Activated naive CD4-positive, alpha-beta T cell treated with anti-CD3 and anti-CD28 coated beads for 36 hours (primary cell): Measurements from ENCODE around the gene TMED10. TPM values are rescaled to one million over a fixed set of nuclear protein-coding genes. Genes with fewer than 3 reads are reported as not detected.
A peak's percentile ranks its signal among the peaks of the same experiment; 100 is the strongest.
"Not testable (repeated sequence)": the region's sequence is repeated elsewhere in the genome, so short reads cannot be mapped to it uniquely, and the experiment has no call there.

Experiments used
- CTCF ChIA-PET: fragments of 350-600 bp; sonication (Branson Sonifier 250); formaldehyde crosslinking; loops from one replicate; lab custom pipeline; 2021; ENCODE audit warnings: antibody characterized with exemption; lab: Charles Lee
- DNase-seq: peaks from one replicate; pipeline ENCODE4 v3.0.0-alpha.2; 2020
- H3K27ac Mint-ChIP-seq: one replicate; pipeline ENCODE4 v1.8.0; 2021; ENCODE audit warnings: mild to moderate bottlenecking, mixed read lengths
- H3K27me3 Mint-ChIP-seq: one replicate; pipeline ENCODE4 v1.8.0; 2021; ENCODE audit warnings: low read depth, mixed read lengths
- H3K36me3 Mint-ChIP-seq: one replicate; pipeline ENCODE4 v1.8.0; 2021; ENCODE audit warnings: low read depth, mixed read lengths
- H3K4me1 Mint-ChIP-seq: one replicate; pipeline ENCODE4 v1.8.0; 2021; ENCODE audit warnings: low read depth, mixed read lengths
- H3K4me3 Mint-ChIP-seq: one replicate; pipeline ENCODE4 v1.8.0; 2021; ENCODE audit warnings: mild to moderate bottlenecking, moderate library complexity, mixed read lengths
- H3K9me3 Mint-ChIP-seq: one replicate; pipeline ENCODE4 v1.8.0; 2021; ENCODE audit warnings: mixed read lengths
- intact Hi-C: fragments of 100-400 bp; cut with micrococcal nuclease; formaldehyde crosslinking; loops from one replicate; pipeline ENCODE4 v1.15.1; 2023
- total RNA-seq, 2 experiments: library from RNA; stranded (reverse); gene quantifications; one replicate each; pipeline ENCODE4 v1.2.3, GENCODE V29; 2021

TMED10 gene
- total RNA-seq, 2 experiments from 2014 or later, result 151 to 156 TPM

DNA sequence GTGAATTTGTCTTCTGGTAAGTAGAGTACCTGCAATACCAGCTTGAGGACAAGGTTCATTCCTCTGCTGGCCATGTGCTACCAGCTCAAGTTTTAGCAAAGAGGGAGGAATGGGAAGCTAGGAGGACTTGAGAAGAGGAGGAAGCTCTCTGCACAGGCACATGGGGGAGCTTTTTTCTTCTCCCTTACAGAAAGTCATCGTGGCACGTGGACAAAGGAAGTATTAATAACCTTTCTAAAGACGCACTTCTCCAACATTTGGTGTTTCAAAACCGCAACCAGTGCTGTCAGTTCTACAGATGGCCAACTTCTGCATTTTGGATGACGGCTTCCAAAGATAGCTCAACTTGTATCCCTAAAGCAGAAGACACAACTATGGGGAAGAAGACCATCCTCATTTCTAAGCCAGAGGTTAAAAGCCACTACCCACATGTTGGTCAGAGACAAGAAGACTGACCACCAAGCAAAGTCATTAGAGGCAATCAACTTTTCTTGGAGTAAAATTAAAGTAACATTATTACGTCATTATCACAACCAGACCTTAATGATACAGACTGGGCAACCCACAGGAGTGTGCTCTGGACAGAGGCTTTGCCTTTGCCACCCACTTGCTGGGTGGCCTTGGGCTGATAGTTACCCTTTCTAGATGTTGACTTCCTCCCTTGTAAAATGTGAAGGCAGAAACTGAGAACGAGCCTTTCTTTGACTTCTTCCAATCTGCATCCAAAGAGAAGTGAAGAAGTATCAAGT, 12.3 kb upstream of the TMED10 start:
- Mint-ChIP-seq H3K27me3 (no peaks in the 10 kb centered on the region), H3K4me3 (no peak overlapping the region), H3K4me1 (peaks cover 3% of the 10 kb centered on the region), H3K9me3 (no peaks in the 10 kb centered on the region), H3K27ac (no peak overlapping the region), H3K36me3 (no peaks in the 10 kb centered on the region)
- no peak for DNase-seq
- CTCF ChIA-PET, result interaction anchor here (0.6 kb wide), 1 partner anchor 34 kb away, joined by 4 read pairs; no protein-coding TSS in a partner anchor
- intact Hi-C loops, result no loop called here

DNA sequence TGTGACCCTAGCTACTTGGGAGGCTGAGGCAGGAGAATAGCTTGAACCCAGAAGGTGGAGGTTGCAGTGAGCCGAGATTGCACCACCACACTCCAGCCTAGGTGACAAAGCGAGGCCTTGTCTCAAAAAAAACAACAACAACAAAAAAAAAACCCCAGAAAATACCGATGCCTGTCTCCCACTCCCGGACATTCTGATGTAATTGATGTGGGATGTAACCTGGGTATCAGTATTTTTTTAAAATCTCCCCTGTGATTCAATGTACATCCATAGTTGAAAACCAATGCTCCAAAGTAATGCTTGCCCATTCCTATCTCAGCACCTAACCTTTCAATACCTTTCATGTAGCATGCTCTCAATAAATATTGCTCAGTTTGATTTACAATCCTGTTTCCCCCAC, 11.7 kb upstream of the TMED10 start:
- no peaks in the 10 kb centered on the region for H3K27me3 Mint-ChIP-seq
- DNase-seq, result no peak
- H3K4me1 Mint-ChIP-seq, result peaks cover 3% of the 10 kb centered on the region
- no peak overlapping the region for H3K4me3 Mint-ChIP-seq
- no peak overlapping the region for H3K27ac Mint-ChIP-seq
- intact Hi-C loops, result no loop called here
- CTCF ChIA-PET, result no interaction called here
- H3K36me3 Mint-ChIP-seq, result no peaks in the 10 kb centered on the region
- no peaks in the 10 kb centered on the region for H3K9me3 Mint-ChIP-seq

DNA sequence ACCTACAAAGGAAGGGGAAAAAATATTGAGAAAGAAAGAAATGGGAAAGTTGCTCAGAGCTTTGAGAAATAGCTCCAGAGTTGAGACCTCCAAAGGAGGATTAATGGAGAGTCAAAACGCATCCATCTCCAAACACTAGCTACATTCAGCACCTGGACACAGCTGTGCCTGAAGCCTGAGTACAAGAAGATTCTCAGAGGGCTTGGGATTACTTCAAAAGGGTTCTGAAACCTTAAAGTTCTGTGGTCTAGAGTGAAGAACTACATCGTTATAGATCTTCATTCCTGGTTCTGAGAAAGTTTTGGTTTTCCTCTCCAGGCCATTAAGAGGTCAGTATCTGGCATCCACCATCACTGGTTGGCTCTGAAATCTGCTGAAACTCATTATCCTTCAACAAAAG, 10.5 kb upstream of the TMED10 start:
- intact Hi-C loops, result no loop called here
- Mint-ChIP-seq H3K36me3 (no peaks in the 10 kb centered on the region), H3K4me3 (no peak overlapping the region), H3K4me1 (peaks cover 3% of the 10 kb centered on the region), H3K27me3 (no peaks in the 10 kb centered on the region), H3K9me3 (no peaks in the 10 kb centered on the region), H3K27ac (no peak overlapping the region)
- CTCF ChIA-PET, result no interaction called here
- DNase-seq, result no peak

DNA sequence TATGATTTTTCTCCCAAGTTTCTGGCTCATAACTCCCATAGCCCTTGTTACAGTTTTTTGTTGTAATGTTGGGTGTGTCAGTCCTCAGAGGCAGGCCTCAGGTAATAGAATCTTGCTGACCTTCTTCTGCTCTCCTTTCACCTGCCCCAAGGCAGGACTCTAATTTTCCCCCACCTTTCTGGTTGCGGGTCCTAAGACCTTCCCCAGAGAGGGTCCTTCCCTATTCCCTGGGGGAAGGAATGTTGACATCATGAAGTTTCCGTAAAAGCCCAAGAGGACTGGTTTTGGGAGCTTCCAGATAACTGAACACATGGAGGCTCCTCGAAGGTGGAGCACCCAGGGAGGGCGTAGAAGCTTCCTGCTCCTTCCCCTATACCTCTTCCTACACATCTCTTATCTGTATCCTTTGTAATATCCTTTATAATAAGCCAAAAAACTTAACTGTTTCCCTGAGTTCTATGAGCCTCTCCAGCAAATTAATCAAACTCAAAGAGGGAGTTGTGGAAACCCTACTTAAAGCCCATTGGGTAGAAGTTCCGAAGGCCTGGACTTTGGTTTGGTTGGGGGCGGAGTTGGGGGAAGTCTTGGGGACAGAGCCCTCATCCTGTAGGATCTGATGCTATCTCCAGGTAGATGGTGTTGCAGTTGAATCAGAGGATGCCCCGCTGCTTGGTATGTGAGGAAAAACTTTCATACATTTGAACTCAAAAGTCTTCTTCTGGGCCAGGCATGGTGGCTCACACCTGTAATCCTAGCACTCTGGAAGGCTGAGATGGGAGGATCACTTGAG, 9.0 kb upstream of the TMED10 start:
- no peaks in the 10 kb centered on the region for H3K36me3 Mint-ChIP-seq
- DNase-seq, result no peak
- H3K4me1 Mint-ChIP-seq, result peaks cover 3% of the 10 kb centered on the region
- intact Hi-C loops, result no loop called here
- no peak overlapping the region for H3K4me3 Mint-ChIP-seq
- CTCF ChIA-PET, result no interaction called here
- H3K27ac Mint-ChIP-seq, result no peak overlapping the region
- H3K9me3 Mint-ChIP-seq, result no peaks in the 10 kb centered on the region
- no peaks in the 10 kb centered on the region for H3K27me3 Mint-ChIP-seq

DNA sequence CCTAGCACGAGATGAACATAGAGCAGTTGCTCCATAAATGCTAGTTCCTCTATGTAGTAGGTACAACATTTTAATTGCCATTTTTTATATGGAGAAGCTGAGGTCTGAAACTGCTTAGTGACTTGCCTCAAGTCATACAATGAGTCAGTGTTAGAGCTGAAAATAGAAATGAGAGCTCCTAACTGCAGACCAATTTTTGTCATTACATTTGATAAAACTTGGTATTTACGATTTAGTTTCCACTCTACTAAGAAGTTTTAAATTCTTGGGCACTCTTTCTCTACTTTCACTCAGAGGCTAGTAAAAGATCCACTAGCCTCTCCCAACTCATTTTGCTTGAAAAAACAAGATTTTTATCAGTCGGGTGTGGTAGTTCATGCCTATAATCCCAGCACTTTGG, 8.1 kb upstream of the TMED10 start:
- no peaks in the 10 kb centered on the region for H3K36me3 Mint-ChIP-seq
- H3K27me3 Mint-ChIP-seq, result no peaks in the 10 kb centered on the region
- H3K9me3 Mint-ChIP-seq, result no peaks in the 10 kb centered on the region
- CTCF ChIA-PET, result interaction anchor here (0.8 kb wide), 1 partner anchor 12 kb away, joined by 3 read pairs; no protein-coding TSS in a partner anchor
- H3K4me1 Mint-ChIP-seq, result peaks cover 3% of the 10 kb centered on the region
- intact Hi-C loops, result no loop called here
- H3K4me3 Mint-ChIP-seq, result no peak overlapping the region
- no peak overlapping the region for H3K27ac Mint-ChIP-seq
- DNase-seq, result no peak

DNA sequence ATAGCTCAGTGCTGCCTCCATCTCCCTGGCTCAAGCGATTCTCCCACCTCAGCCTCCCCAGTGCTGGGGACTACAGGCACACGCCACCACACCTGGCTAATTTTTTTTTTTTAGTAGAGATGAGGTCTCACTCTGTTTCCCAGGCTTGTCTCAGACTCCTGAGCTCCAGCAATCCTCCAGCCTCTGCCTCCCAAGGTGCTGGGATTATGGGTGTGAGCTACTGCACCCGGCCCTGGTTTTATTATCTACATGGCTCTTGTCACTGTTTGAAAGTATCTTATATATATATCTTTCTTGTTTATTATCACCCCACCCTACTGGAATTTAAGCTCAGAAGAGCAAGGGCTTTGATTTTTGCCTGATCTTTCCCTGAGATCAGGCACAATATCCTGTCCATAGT, 7.6 kb upstream of the TMED10 start:
- no peak for DNase-seq
- Mint-ChIP-seq H3K27ac (no peak overlapping the region), H3K9me3 (no peaks in the 10 kb centered on the region), H3K36me3 (no peaks in the 10 kb centered on the region), H3K4me3 (no peak overlapping the region), H3K4me1 (peaks cover 3% of the 10 kb centered on the region), H3K27me3 (no peaks in the 10 kb centered on the region)
- CTCF ChIA-PET, result interaction anchor here (0.5 to 0.8 kb wide), 3 partner anchors 12 to 51 kb away, joined by 3 to 5 read pairs (median 3); no protein-coding TSS in a partner anchor
- intact Hi-C loops, result no loop called here

DNA sequence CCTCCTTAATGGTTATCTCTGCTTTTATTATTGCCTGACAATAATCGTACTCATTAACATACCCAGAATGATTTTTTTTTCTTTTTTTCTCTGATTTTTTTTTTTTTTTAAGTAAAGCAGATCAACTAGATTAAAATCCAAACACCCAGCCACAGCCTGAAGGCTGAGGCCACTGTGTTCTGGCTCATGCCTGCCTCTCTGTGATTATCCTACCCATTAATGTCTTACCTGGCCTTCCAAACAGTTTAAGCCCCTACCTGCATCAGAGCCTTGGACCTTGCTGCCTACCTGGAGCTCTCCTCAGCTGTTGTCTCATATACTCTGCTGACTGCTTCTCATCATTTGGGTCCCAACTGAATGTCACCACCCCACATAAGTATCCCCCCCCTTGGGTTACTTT, 6.8 kb upstream of the TMED10 start:
- CTCF ChIA-PET, result interaction anchor here (0.7 kb wide), 1 partner anchor 52 kb away, joined by 5 read pairs; no protein-coding TSS in a partner anchor
- Mint-ChIP-seq H3K4me3 (no peak overlapping the region), H3K27me3 (no peaks in the 10 kb centered on the region), H3K9me3 (no peaks in the 10 kb centered on the region), H3K36me3 (no peaks in the 10 kb centered on the region), H3K27ac (no peak overlapping the region), H3K4me1 (peaks cover 3% of the 10 kb centered on the region)
- DNase-seq, result no peak
- intact Hi-C loops, result no loop called here

DNA sequence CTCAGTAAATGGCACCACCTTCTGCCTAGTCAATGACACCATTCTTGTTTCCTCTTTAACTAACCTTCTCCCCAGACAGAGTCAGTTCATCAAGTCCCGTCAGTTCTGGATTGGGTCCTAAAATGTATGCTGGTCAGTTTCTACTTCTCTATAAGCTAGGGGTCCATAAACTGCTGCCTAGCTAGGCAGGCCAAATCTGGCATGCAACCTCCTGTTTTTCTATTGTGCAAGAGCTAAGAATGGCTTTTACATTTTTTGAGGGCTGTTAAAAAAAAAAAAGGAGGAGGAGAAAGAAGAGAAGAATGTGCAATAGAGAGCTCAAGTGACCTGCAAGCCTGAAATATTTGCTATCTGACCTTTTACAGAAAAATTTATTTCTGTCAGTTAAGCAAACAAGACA, 6.4 kb upstream of the TMED10 start:
- no peak for DNase-seq
- Mint-ChIP-seq H3K4me1 (peaks cover 5% of the 10 kb centered on the region), H3K9me3 (no peaks in the 10 kb centered on the region), H3K4me3 (no peak overlapping the region), H3K27ac (no peak overlapping the region), H3K27me3 (no peaks in the 10 kb centered on the region), H3K36me3 (no peaks in the 10 kb centered on the region)
- intact Hi-C loops, result no loop called here
- CTCF ChIA-PET, result interaction anchor here (0.6 kb wide), 1 partner anchor 44 kb away, joined by 3 read pairs; no protein-coding TSS in a partner anchor

DNA sequence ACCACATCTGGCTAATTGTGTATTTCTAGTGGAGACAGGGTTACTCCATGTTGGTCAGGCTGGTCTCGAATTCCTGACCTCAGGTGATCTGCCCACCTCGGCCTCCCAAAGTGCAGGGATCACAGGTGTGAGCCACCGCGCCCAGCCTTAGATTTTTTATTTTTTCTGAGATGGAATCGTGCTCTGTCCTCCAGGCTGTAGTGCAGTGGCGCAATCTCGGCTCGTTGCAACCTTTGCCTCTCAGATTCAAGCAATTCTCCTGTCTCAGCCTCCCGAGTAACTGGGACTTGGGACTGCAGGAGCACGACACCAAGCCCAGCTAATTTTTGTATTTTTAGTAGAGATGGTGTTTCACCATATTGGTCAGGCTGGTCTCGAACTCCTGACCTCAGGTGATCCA, 5.8 kb upstream of the TMED10 start:
- H3K27ac Mint-ChIP-seq, H3K4me3 Mint-ChIP-seq, H3K36me3 Mint-ChIP-seq, H3K9me3 Mint-ChIP-seq, CTCF ChIA-PET, DNase-seq, intact Hi-C loops, H3K27me3 Mint-ChIP-seq, H3K4me1 Mint-ChIP-seq: not testable (repeated sequence)

DNA sequence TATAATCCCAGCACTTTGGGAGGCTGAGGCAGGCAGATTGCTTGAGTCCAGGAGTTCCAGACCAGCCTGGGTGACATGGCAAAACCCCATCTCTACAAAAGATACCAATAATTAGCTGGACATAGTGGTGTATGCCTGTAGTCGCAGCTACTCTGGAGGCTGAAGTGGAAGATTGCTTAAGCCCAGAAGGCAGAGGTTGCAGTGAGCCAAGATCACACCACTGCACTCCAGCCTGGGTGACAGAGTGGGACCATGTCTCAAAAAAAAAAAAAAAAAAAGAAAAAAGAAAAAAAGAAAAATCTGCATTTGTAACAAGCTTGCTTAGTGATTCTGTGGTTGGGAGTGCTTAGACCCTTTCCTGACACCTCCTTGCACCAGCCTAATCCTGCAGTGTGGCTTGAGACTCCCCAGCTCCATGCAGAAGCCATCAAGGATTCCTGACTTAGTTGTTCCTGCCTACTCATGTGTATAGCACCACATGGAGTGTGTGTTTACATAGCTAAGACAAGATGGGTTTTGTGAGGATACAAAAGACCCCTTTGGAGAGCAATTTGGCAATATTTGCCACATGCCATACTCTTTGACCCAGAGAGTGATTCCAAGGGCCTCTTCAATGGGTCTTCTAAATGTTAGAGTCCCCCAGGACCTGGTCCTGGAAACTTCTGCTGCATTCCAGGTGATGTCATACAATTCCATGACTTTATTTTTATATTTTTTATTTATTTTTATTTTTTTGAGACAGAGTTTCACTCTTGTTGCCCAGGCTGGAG, 5.1 kb upstream of the TMED10 start:
- Mint-ChIP-seq H3K4me1 (peaks cover 10% of the 10 kb centered on the region), H3K4me3 (no peak overlapping the region), H3K27me3 (no peaks in the 10 kb centered on the region), H3K9me3 (no peaks in the 10 kb centered on the region), H3K36me3 (no peaks in the 10 kb centered on the region), H3K27ac (no peak overlapping the region)
- DNase-seq, result no peak
- CTCF ChIA-PET, result no interaction called here
- intact Hi-C loops, result no loop called here

DNA sequence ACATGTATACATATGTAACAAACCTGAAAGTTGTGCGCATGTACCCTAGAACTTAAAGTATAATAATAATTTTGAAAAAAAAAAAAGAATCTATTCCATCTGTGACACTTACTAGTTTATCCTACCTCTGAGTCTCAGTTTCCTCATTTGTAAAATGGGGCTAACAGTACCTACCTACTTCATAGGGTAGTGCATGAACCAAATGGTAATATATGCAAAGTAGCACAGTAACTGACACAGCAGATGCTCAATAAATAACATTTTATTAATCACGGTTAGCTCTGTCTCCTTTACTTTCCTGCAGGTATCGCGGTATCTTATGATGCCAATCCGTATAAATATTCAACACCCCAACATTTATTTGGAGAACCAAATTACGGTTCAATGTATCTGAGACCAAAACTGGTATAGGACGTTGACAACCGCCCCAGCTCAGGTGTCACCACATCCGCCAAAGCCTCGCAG, 703 bp downstream of the TMED10 start:
- Mint-ChIP-seq H3K27me3 (no peaks in the 10 kb centered on the region), H3K36me3 (no peaks in the 10 kb centered on the region), H3K4me3 (peak overlapping the region; percentile 91), H3K4me1 (peaks cover 47% of the 10 kb centered on the region), H3K27ac (peak overlapping the region; percentile 97), H3K9me3 (no peaks in the 10 kb centered on the region)
- intact Hi-C loops, result loop anchor here (1.0 to 5.0 kb wide), 15 partner anchors 16 to 1093 kb away; partner anchors contain the start of genes ALDH6A1, AREL1, EIF2B2 and FCF1
- CTCF ChIA-PET, result interaction anchor here (0.7 to 1.0 kb wide), 2 partner anchors 37 to 122 kb away, joined by 3 to 4 read pairs; no protein-coding TSS in a partner anchor
- no peak for DNase-seq

DNA sequence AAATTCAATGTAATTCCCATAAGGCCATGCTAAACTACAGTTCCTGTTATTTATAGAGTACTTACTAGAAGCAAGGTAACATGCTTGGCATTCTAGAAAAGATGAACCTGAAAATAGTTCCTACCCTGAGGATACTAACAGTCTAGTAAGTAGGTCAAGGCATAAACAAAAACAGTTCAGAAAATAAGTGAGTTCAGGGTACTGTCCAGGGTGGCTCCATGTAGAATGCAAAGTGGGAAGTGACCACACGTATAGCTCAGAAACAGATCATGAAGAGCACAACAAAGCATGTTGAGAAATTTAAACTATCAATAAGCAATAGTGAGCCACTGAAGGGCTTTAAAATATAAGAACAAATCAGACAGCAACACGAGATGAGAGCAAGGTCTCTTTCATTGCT, 2.3 kb downstream of the TMED10 start:
- H3K27me3 Mint-ChIP-seq, result no peaks in the 10 kb centered on the region
- no peak for DNase-seq
- no peaks in the 10 kb centered on the region for H3K9me3 Mint-ChIP-seq
- peak overlapping the region; percentile 61 for H3K27ac Mint-ChIP-seq
- peaks cover 58% of the 10 kb centered on the region for H3K4me1 Mint-ChIP-seq
- H3K4me3 Mint-ChIP-seq, result peak overlapping the region; percentile 12
- intact Hi-C loops, result no loop called here
- CTCF ChIA-PET, result interaction anchor here (0.7 to 0.9 kb wide), 3 partner anchors 84 to 122 kb away, joined by 3 to 7 read pairs (median 4); no protein-coding TSS in a partner anchor
- no peaks in the 10 kb centered on the region for H3K36me3 Mint-ChIP-seq
